B cell (primary cell): Measurements from ENCODE around the gene RPL36. TPM values are rescaled to one million over a fixed set of nuclear protein-coding genes. Genes with fewer than 3 reads are reported as not detected.

Experiments used
- ATAC-seq: fragments of 200-7000 bp; cut with Tn5 transposase; one replicate; pipeline ENCODE4 v1.10.0; 2021; ENCODE audit warnings: low read depth, mild to moderate bottlenecking, moderate number of reproducible peaks, moderate library complexity
- CTCF ChIA-PET: fragments of 350-600 bp; sonication (Branson Sonifier 250); formaldehyde crosslinking; loops from one replicate; lab custom pipeline; 2021; ENCODE audit warnings: antibody characterized with exemption, inconsistent platforms; lab: Charles Lee
- POLR2A ChIA-PET: fragments of 350-600 bp; sonication (Branson Sonifier 250); formaldehyde crosslinking; loops from one replicate; lab custom pipeline; 2021; ENCODE audit warnings: antibody characterized with exemption; lab: Charles Lee
- DNase-seq: peaks from one replicate; pipeline ENCODE4 v3.0.0; 2013
- H2AFZ ChIP-seq: 2 replicates; pipeline ENCODE4 v1.6.1; 2012; ENCODE audit warnings: mild to moderate bottlenecking, low read depth, low read length; ENCODE audit not compliant: insufficient read depth, poor library complexity, severe bottlenecking
- H3K27ac ChIP-seq, 2 donors: 1 replicate in 1 of 2; 2 replicates in 1 of 2; pipeline ENCODE4 v1.5.1; 2012 to 2013; ENCODE audit warnings: low read length in 2 of 2, mild to moderate bottlenecking in 2 of 2, moderate library complexity in 1 of 2
- H3K27me3 ChIP-seq, 4 experiments: fragments of 200-600 bp in 1 of 4; sonication (generic) in 1 of 4; replicated peaks in 1 of 4; 1 replicate in 2 of 4; 2 replicates in 2 of 4; pipeline versions ENCODE4 v1.6.1 to v1.7.0; 2013 to 2016; ENCODE audit warnings: low read length in 3 of 4, mild to moderate bottlenecking in 2 of 4, mixed read lengths in 1 of 4, moderate library complexity in 1 of 4; ENCODE audit not compliant: insufficient read depth in 4 of 4, control insufficient read depth in 3 of 4; ENCODE audit errors: control extremely low read depth in 1 of 4
- H3K36me3 ChIP-seq, 2 experiments: replicated peaks in 1 of 2; 1 replicate in 1 of 2; 2 replicates in 1 of 2; pipeline versions ENCODE4 v1.6.1 to v1.7.1; 2013; ENCODE audit warnings: low read length in 1 of 2; ENCODE audit not compliant: insufficient read depth in 2 of 2, control insufficient read depth in 1 of 2; ENCODE audit errors: control extremely low read depth in 1 of 2, extremely low read depth in 1 of 2
- H3K4me1 ChIP-seq, 2 donors: fragments of 200-600 bp in 1 of 2; sonication (generic) in 1 of 2; 1 replicate in 1 of 2; 2 replicates in 1 of 2; pipeline versions ENCODE4 v1.5.1 to v1.6.1; 2013 to 2017; ENCODE audit warnings: low read length in 2 of 2; ENCODE audit not compliant: control insufficient read depth in 2 of 2, insufficient read depth in 2 of 2
- H3K4me2 ChIP-seq: replicated peaks from 2 replicates; pipeline ENCODE3; 2012; ENCODE audit warnings: mild to moderate bottlenecking, low read depth, low read length; ENCODE audit not compliant: poor library complexity, severe bottlenecking
- H3K4me3 ChIP-seq, 5 experiments: fragments of 200-600 bp in 1 of 5; sonication (generic) in 1 of 5; 1 replicate in 3 of 5; 2 replicates in 2 of 5; pipeline versions ENCODE4 v1.5.1 to v1.7.0; 2011 to 2016; ENCODE audit warnings: low read length in 4 of 5, mild to moderate bottlenecking in 4 of 5, low read depth in 2 of 5, control low read depth in 1 of 5, moderate library complexity in 1 of 5; ENCODE audit not compliant: insufficient read depth in 1 of 5; ENCODE audit errors: control extremely low read depth in 1 of 5, extremely low read depth in 1 of 5
- H3K79me2 ChIP-seq: fragments of 200-600 bp; sonication (generic); one replicate; pipeline ENCODE4 v1.6.0; 2016; ENCODE audit warnings: low read length; ENCODE audit not compliant: control insufficient read depth, insufficient read depth
- H3K9ac ChIP-seq: fragments of 200-600 bp; sonication (generic); 2 replicates; pipeline ENCODE4 v1.6.1; 2017; ENCODE audit warnings: mild to moderate bottlenecking, low read length, moderate library complexity
- H3K9me3 ChIP-seq, 3 donors: one replicate each; pipeline versions ENCODE4 v1.6.1 to v1.7.1; 2013; ENCODE audit warnings: low read length in 2 of 3; ENCODE audit not compliant: control insufficient read depth in 2 of 3, insufficient read depth in 1 of 3; ENCODE audit errors: control extremely low read depth in 1 of 3
- H4K20me1 ChIP-seq: 2 replicates; pipeline ENCODE4 v1.6.0; 2012; ENCODE audit warnings: mild to moderate bottlenecking, low read length; ENCODE audit not compliant: insufficient read depth, control insufficient read depth, poor library complexity, severe bottlenecking
- H3K27ac Mint-ChIP-seq: one replicate; pipeline ENCODE4 v1.8.0; 2021; ENCODE audit warnings: mixed read lengths
- H3K27me3 Mint-ChIP-seq: one replicate; pipeline ENCODE4 v1.8.0; 2021; ENCODE audit warnings: mixed read lengths
- H3K4me1 Mint-ChIP-seq: one replicate; pipeline ENCODE4 v1.8.0; 2021; ENCODE audit warnings: mixed read lengths
- H3K4me3 Mint-ChIP-seq: one replicate; pipeline ENCODE4 v1.8.0; 2021; ENCODE audit warnings: mixed read lengths
- H3K9me3 Mint-ChIP-seq: one replicate; pipeline ENCODE4 v1.8.0; 2022; ENCODE audit warnings: mixed read lengths; ENCODE audit not compliant: insufficient read depth
- EZH2 ChIP-seq: IDR thresholded peaks from 2 replicates; pipeline ENCODE4 v1.6.1; 2012; ENCODE audit warnings: borderline replicate concordance, low read depth, mild to moderate bottlenecking, moderate library complexity, low read length; ENCODE audit not compliant: insufficient read depth, poor library complexity, severe bottlenecking
- WGBS: methylation state at CpG from one replicate; pipeline ENCODE4 v1.1.5; 2013; ENCODE audit warnings: missing lambda C conversion rate; ENCODE audit not compliant: insufficient coverage; 5-methylcytosine and 5-hydroxymethylcytosine counted together
- intact Hi-C: fragments of 100-400 bp; cut with micrococcal nuclease; formaldehyde crosslinking; loops from one replicate; pipeline ENCODE4 v1.10.0; 2022
- polyA plus RNA-seq: library from polyadenylated mRNA; depleted of rRNA; stranded (reverse); fragments of >200 nt; gene quantifications from 2 replicates; pipeline ENCODE4 v1.2.3, GENCODE V29; 2012
- total RNA-seq, 2 donors: library from RNA; stranded (reverse); fragments of 120-200 nt in 1 of 2; gene quantifications; 1 replicate in 1 of 2; 2 replicates in 1 of 2; pipeline versions ENCODE4 v1.2.3 to v1.2.4, GENCODE V29; 2013 to 2022
- TF ChIP-seq, protein P1 (sequence below): fragments of 200-600 bp; IDR thresholded peaks from one replicate; pipeline ENCODE4 v1.8.0; 2022; ENCODE audit warnings: antibody characterized with exemption, mild to moderate bottlenecking

The RPL36 gene
- total and polyA plus RNA-seq, 2 donors (not counting 1 experiment from before 2014, with no cell fraction given): 899 to 983 TPM

GRCh38 chr19:5718037-5718578 lies 28.0 kb downstream of the RPL36 start:
- H3K9me3 ChIP-seq: peaks cover 0 to 8% (median 0%) of the 10 kb centered on the region in 3 donors
- H3K27me3 ChIP-seq: no peaks in the 10 kb centered on the region
- 75% methylated on average over 13 of the region's 14 CpGs for WGBS
- H3K79me2 ChIP-seq: peaks cover 47% of the 10 kb centered on the region
- H3K9ac ChIP-seq: no peak overlapping the region
- peaks cover 36% of the 10 kb centered on the region for H4K20me1 ChIP-seq
- no peak overlapping the region for H3K4me3 ChIP-seq
- peak overlapping the region; percentile 95 for H3K4me3 Mint-ChIP-seq
- H3K27me3 Mint-ChIP-seq: no peaks in the 10 kb centered on the region
- H3K4me1 Mint-ChIP-seq: peaks cover 27% of the 10 kb centered on the region
- H3K4me2 ChIP-seq: peak overlapping the region; percentile 94
- peak overlapping the region in 1 of 2 donors; percentile 98 for H3K27ac ChIP-seq
- POLR2A ChIA-PET: interaction anchor here (0.7 kb wide), 1 partner anchor 1366 kb away, joined by 4 read pairs; no protein-coding TSS in a partner anchor
- CTCF ChIA-PET: interaction anchor here (0.6 to 4.2 kb wide), 2 partner anchors 28 to 31 kb away, joined by 3 to 31 read pairs; partner anchors contain the start of gene RPL36
- no peak overlapping the region for H2AFZ ChIP-seq
- H3K9me3 Mint-ChIP-seq: no peaks in the 10 kb centered on the region
- no peak for ATAC-seq
- H3K4me1 ChIP-seq: peaks cover 12 to 26% of the 10 kb centered on the region in 2 donors
- H3K27ac Mint-ChIP-seq: peak overlapping the region; percentile 90
- no peak for DNase-seq
- TF ChIP-seq EZH2: no peak
- TF ChIP-seq, protein P1, sequence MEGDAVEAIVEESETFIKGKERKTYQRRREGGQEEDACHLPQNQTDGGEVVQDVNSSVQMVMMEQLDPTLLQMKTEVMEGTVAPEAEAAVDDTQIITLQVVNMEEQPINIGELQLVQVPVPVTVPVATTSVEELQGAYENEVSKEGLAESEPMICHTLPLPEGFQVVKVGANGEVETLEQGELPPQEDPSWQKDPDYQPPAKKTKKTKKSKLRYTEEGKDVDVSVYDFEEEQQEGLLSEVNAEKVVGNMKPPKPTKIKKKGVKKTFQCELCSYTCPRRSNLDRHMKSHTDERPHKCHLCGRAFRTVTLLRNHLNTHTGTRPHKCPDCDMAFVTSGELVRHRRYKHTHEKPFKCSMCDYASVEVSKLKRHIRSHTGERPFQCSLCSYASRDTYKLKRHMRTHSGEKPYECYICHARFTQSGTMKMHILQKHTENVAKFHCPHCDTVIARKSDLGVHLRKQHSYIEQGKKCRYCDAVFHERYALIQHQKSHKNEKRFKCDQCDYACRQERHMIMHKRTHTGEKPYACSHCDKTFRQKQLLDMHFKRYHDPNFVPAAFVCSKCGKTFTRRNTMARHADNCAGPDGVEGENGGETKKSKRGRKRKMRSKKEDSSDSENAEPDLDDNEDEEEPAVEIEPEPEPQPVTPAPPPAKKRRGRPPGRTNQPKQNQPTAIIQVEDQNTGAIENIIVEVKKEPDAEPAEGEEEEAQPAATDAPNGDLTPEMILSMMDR: no peak
- intact Hi-C loops: no loop called here
- peaks cover 0 to 13% of the 10 kb centered on the region in 2 experiments for H3K36me3 ChIP-seq

DNA sequence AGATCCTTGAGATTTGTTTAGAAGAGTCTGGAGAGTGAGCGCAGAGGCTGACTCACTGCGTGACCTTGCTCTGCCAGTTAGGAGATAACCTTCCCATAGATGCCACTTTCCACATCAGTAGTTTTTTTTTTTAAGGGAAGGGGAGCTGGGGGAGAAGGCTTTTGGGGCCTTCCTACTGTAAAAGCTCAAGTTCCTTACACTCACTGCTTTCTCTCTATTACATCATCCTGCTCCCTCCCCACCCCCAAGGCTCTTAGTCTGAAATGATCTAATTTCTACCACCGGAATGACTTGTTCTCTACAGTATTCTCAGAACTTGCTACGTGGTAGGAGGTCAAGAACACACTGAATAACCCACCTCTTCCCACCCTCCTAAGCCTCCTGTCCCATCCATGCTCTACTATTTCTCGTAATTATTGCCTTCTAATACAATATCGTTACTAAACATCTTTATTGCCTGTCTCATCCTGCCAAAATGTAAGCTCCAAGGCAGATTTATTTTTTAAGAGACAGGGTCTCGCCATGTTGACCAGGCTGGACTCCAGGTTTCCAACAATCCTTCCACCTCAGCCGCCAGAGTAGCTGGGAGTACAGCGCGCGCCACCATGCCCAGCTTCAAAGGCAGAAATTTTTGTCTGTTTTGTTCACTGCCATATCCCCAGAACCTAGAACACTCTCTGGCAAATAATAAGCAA lies 28.6 kb downstream of the RPL36 start:
- WGBS: 37% methylated on average over 9 of the region's 11 CpGs
- DNase-seq: peak; percentile 40
- no peak for TF ChIP-seq EZH2
- TF ChIP-seq, protein P1: no peak

More for the DNA sequence above, 28.6 kb downstream of the RPL36 start:
- Histone ChIP-seq H3K79me2 (peaks cover 47% of the 10 kb centered on the region), H3K4me1 (peaks cover 12 to 26% of the 10 kb centered on the region in 2 donors), H3K27me3 (no peaks in the 10 kb centered on the region), H3K9ac (peak overlapping the region; percentile 92), H3K9me3 (peaks cover 0 to 8% (median 0%) of the 10 kb centered on the region in 3 donors), H3K27ac (peak overlapping the region in 1 of 2 donors; percentile 98), H4K20me1 (peaks cover 30% of the 10 kb centered on the region), H3K4me3 (peak overlapping the region; percentile 72 to 95 (median 84)), H3K4me2 (peak overlapping the region; percentile 94), H3K36me3 (peaks cover 0 to 9% of the 10 kb centered on the region in 2 experiments), H2AFZ (no peak overlapping the region)
- no peak for ATAC-seq
- H3K27me3 Mint-ChIP-seq: no peaks in the 10 kb centered on the region
- intact Hi-C loops: no loop called here
- no peaks in the 10 kb centered on the region for H3K9me3 Mint-ChIP-seq
- CTCF ChIA-PET: interaction anchor here (0.6 to 4.2 kb wide), 2 partner anchors 28 to 32 kb away, joined by 3 to 31 read pairs; partner anchors contain the start of gene RPL36
- peak overlapping the region; percentile 95 for H3K4me3 Mint-ChIP-seq
- peaks cover 27% of the 10 kb centered on the region for H3K4me1 Mint-ChIP-seq
- POLR2A ChIA-PET: interaction anchor here (1.3 to 2.4 kb wide), 2 partner anchors 29 to 32 kb away, joined by 5 to 10 read pairs; partner anchors contain the start of gene RPL36
- peak overlapping the region; percentile 90 for H3K27ac Mint-ChIP-seq
